Measurements from ENCODE around the gene PIWIL4.

Gene PIWIL4

GRCh38 chr11:94653561-94653960, 86.4 kb downstream of the PIWIL4 start:
- ChIA-PET POLR2A (no interaction called here), CTCF (no interaction called here)
- no peak for DNase-seq (ENCODE audit: extremely low spot score)
- TF ChIP-seq CTCF (IDR thresholded peaks at IDR 0.05; ENCODE audit: control extremely low read depth, extremely low read depth, low read depth, missing control alignments) = no peak

GRCh38 chr11:94654201-94654600, 87.0 kb downstream of the PIWIL4 start:
- DNase-seq (ENCODE audit: extremely low spot score) = no peak
- ChIA-PET CTCF (no interaction called here), POLR2A (no interaction called here)
- no peak for TF ChIP-seq CTCF (IDR thresholded peaks at IDR 0.05; ENCODE audit: control extremely low read depth, extremely low read depth, low read depth, missing control alignments)

- no peak for TF ChIP-seq CTCF (IDR thresholded peaks at IDR 0.05; ENCODE audit: control extremely low read depth, extremely low read depth, low read depth, missing control alignments)
- no peak for DNase-seq (ENCODE audit: extremely low spot score)
- ChIA-PET CTCF (interaction anchor here (0.8 to 1.6 kb wide), 7 partner anchors 8 to 242 kb away, joined by 3 to 6 read pairs (median 3); no protein-coding TSS in a partner anchor), POLR2A (no interaction called here)
These were observed 88.1 kb downstream of the PIWIL4 start for GRCh38 chr11:94655291-94655690.

- POLR2A ChIA-PET = no interaction called here
- no peak for TF ChIP-seq CTCF (IDR thresholded peaks at IDR 0.05; ENCODE audit: control extremely low read depth, extremely low read depth, low read depth, missing control alignments)
- CTCF ChIA-PET = interaction anchor here (0.9 to 1.6 kb wide), 5 partner anchors 8 to 17 kb away, joined by 3 to 6 read pairs (median 4); no protein-coding TSS in a partner anchor
- DNase-seq (ENCODE audit: extremely low spot score) = no peak
These were observed 88.8 kb downstream of the PIWIL4 start for GRCh38 chr11:94655956-94656355.

GRCh38 chr11:94656968-94657367, 89.8 kb downstream of the PIWIL4 start:
- CTCF ChIA-PET = no interaction called here
- no peak for DNase-seq (ENCODE audit: extremely low spot score)

GRCh38 chr11:94657629-94658028, 90.5 kb downstream of the PIWIL4 start:
- CTCF ChIA-PET = no interaction called here

More at GRCh38 chr11:94656968-94657367, 89.8 kb downstream of the PIWIL4 start:
- TF ChIP-seq CTCF (IDR thresholded peaks at IDR 0.05; ENCODE audit: control extremely low read depth, extremely low read depth, low read depth, missing control alignments) = no peak
- POLR2A ChIA-PET = no interaction called here

More at GRCh38 chr11:94657629-94658028, 90.5 kb downstream of the PIWIL4 start:
- no peak for DNase-seq (ENCODE audit: extremely low spot score)
- POLR2A ChIA-PET = no interaction called here
- TF ChIP-seq CTCF (IDR thresholded peaks at IDR 0.05; ENCODE audit: control extremely low read depth, extremely low read depth, low read depth, missing control alignments) = no peak
